A204.1 (cell line): ENCODE data around the gene EARS2.
"Not testable (repeated sequence)": the region's sequence is repeated elsewhere in the genome, so short reads cannot be mapped to it uniquely, and the experiment has no call there.

Experiments
- FAIRE-seq: peaks from 2 replicates; lab custom pipeline; 2012; peaks lifted over from hg19 to GRCh38; lab: Jason Lieb, UNC

EARS2 gene

DNA sequence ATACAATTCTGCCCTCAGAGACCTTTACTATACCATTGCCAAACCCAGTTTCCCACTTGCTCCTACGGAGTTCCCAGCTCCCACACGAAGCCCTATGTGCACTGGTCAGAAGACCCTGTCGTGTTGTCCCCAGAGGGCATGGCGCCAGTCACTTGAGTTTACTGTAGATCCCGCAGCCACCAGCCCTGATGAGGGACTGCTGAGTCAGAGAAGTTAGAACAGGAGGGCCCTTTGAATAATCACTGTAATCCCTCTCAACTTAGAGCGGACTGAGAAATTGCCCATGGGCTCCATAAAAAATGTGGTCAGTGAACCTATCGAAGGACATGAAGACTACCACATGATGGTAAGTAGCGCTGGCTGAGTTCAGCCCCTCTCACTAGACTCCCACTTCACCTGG lies 9.6 kb upstream of the EARS2 start:
- FAIRE-seq, result no peak

DNA sequence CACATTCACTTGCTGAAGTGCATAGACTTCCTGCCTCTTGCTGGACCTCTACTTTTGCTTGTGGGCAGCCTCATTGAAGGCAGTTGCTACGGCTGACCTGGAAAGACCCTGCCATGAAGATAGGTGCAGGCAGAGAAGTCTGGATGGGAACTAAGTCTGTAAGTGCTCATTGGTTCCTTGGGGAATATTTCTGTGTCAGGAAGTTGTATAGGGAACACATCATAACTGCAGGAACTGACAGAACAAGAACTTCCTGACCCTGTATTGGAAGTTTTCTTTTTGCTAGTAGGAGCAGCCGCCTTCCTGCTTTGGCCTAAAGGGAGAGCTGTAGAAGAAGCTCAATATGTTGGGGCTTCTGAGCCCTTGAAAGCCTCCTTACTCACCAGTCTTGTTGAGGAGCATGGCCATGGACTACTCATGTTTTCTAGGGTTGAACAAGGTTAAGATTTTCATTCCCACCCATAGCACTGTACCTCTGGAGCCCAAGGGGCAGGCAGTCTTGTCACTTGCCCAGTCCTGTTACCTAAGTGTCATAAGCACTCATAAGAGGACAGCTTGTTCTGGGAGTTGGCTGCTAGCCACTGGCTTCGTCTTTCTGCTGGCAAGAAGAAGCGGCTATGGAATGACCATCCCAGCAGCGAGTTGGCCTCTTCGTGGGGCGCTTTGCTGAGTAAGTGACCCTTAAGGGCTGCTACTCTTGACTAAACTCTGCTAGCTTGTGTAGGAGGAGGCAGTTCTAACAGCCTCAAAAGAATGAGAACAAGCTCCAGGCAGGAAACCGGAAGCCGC lies 7.6 kb upstream of the EARS2 start:
- FAIRE-seq, result no peak

DNA sequence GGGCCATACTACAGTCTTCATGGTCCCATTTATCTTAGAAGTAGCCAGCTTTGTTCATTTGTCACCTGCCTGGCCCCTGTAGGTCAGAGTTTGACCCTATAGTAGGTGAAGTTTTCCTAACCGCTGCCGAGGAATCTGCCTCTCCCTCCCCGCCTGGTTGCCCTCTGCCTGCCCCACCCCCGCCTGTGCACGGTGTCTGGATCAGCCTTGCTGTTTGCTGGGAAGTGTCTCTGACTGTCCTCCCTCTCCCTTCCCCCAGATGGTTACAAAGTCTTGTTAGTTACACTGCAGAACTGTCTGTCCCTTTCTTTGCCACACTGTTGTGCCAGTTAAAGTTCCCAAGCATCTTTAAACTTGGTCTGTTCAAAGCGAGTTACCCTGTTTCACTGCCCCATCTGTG lies 6.0 kb upstream of the EARS2 start:
- no peak for FAIRE-seq

DNA sequence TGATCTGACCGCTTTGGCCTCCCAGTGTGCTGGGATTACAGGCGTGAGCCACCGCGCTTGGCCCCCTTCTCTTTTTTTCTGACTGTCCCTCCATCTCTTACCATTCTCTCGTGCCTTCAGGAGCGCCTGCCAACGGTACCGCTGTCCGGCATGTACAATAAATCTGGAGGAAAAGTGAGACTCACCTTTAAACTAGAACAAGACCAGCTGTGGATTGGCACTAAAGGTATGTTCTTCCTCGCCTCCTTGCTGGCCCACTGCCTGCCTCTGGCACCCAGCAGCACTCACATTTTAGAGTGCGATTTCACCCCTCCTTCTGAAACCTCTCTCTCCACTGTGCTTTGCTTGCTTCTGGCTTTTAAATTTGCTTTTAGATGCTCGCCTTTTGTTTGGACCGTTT lies 5.4 kb upstream of the EARS2 start:
- no peak for FAIRE-seq

DNA sequence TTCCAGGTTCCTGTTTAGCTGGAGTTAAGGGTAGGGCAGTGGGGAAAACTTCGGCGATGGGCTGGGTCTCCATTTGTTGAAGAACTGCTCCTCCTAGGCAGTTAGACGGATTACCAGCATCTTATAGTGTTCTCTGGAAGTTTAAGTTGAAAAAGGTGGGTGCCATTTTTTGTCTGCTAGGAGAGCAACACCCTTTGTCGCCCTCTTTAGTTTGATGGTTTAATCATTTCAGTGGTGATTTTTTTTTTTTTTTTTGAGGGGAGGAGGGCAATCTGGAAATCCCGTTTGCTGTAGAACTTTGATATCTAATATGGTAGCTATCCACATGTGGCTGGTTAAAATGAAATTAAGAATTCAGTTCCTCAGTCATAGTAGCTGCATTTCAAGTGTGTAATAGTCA lies 4.4 kb upstream of the EARS2 start:
- no peak for FAIRE-seq

DNA sequence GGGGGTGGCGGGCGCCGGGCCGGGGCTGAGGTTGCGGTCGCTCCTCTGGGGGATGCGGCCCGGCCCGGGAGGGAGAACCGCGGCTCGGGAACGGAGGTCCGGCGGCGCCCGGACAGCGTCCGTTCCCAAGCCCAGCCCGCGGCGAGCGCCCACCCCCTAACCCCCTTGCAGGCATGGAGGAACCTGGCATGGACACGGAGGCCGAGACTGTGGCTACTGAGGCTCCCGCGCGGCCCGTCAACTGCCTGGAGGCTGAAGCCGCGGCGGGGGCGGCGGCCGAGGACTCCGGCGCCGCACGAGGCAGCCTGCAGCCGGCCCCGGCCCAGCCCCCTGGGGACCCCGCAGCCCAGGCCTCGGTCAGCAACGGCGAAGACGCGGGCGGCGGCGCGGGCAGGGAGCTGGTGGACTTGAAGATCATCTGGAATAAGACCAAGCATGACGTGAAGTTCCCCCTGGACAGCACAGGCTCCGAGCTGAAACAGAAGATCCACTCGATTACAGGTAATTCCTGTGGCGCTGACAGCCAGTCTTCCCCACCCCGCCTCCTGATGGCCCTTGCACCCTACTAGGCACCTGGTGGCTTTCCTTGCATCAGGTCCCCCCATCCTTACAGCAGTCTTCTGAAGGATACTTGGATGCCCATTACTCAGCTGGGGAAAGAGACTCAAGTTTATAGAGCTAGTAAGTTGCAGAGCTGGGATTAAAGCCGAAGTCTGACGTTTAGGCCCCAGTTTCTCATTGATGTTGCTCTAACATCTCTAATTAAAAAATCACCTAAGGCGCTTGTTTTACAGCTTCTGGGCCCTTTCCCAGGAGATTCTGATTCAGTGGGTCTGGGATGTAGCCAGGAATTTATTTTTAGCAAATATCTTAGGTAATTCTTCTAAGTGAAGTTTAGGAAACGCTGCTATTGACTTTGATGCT lies 891 bp upstream of the EARS2 start:
- no peak for FAIRE-seq

DNA sequence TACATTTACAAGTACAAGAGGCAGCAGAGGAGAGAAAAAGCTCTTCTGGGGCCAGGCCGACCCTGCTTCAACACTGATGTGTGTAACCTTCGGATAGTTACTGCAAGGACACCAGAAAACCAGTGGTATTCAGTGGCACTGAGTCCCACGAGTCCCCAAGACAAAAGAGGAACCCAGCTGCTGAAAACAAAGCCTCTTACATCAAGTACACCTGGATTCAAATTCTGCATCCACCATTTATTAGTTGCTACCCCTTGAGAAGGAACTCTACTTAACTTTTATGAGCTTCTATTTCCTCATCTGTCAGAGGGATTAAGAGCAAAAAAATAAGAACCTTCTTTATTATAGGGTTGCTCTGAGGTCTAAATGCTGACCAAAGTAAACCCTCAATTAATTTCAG lies 2.6 kb downstream of the EARS2 start:
- FAIRE-seq, result no peak

DNA sequence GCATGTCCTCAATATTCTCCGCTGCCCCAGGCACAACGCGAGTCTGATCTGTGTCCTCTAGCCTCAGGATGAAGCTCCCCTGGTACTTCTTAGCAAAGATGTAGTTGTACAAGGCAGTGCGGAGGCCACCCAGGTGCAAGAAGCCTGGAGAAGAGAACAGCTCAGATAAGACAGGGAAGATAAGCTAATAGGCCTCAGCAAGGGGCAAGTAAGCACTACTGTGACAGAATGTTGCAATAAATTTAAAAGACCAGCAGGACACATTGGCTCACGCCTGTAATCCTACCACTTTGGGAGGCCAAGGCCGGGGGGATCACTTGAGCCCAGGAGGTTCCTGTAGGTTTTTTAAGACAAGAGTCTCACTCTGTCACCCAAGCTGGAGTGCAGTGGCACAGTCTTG lies 5.0 kb downstream of the EARS2 start:
- no peak for FAIRE-seq

DNA sequence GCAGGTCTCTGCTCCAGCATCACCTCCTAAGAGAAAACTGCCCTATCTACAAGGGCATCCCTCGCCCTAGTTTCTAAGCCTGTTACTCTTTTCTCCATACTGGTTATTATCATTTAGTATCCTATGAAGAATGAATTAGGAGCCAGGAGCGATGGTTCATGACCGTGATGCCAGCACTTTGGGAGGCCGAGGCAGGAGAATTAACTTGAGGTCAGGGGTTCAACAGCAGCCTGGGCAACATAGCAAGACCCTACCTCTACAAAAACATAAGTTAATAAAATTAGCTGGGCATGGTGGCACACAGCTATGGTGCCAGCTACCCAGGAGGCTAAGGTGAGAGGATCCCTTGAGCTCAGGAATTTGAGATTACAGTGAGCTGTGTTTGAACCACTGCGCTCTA lies 7.2 kb downstream of the EARS2 start:
- FAIRE-seq, result no peak

DNA sequence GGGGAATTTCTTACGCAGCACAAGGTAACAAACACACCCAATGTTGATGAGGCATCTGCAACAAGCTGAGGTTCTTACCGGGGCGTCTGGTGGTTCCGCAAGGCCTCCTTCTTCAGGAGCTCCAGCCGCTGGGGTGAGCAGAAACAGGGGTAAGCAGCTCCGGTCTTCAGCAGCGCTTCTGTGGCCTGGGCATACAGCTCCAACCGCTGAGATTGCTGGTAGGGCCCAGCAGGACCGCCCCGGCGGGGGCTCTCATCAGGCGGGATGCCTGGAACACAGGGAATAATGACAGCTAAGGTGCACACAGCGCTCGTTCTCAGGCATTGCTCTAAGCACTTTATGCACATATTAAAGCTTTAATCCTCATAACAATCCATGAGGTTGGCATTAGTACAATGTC lies 12.7 kb downstream of the EARS2 start:
- FAIRE-seq, result no peak

DNA sequence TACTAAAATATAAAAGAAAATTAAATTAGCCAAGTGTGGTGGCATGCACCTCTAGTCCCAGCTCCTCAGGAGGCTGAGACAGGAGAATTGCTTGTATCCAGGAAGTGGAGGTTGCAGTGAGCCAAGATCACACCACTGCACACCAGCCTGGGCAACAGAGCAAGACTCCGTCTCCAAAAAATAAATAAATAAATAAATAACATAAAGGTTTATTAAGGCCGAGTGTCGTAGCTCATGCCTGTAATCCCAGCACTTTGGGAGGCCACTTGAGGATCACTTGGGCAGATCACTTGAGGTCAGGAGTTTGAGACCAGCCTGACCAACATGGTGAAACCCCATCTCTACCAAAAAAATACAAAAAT lies 16.4 kb downstream of the EARS2 start:
- not testable (repeated sequence) for FAIRE-seq

DNA sequence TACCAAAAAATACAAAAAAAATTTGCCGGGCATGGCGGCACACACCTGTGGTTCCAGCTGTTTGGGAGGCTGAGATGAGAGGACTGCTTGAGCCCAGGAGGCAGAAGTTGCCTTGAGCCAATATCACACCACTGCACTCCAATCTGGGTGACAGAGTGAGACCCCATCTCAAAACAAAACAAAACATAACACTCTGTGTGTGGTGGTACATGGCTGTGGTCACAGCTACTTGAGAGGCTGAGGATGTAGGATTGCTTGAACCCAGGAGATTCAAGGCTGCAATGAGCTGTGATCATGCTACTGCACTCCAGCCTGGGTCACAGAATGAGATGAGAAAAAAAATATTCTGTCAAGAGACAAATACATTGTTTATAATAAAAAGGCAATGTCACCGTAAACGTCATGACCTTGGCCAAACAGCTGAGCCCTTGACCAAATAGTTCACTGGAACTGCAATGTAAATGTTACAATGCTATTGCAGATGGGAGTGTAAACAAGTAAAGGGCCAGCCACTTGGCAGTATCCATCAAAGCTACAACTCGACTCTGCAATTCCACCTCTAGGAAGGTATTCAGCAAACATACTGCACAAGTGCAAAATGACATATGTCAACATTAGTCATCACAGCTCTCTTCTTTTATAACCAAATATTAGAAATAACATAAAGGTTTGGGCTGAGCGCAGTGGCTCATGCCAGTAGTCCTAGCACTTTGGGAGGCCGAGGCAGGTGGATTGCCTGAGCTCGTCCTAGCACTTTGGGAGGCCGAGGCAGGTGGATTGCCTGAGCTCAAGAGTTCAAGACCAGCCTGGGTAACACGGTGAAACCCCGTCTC lies 16.9 kb downstream of the EARS2 start:
- no peak for FAIRE-seq

DNA sequence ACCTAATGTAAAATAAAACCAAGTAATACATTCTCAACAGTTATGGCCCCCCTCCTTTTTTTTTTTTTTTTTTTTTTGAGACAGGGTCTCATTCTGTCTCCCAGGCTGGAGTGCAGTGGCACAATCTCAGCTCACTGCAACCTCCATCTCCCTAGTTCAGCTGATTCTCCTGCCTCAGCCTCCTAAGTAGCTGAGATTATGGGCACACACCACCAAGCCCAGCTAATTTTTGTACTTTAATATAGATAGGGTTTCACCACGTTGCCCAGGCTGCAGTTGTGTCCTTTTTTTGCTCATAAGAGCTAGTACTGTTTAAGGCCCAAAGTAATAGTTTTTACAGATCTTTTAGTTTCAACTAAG lies 18.3 kb downstream of the EARS2 start:
- FAIRE-seq, result no peak

DNA sequence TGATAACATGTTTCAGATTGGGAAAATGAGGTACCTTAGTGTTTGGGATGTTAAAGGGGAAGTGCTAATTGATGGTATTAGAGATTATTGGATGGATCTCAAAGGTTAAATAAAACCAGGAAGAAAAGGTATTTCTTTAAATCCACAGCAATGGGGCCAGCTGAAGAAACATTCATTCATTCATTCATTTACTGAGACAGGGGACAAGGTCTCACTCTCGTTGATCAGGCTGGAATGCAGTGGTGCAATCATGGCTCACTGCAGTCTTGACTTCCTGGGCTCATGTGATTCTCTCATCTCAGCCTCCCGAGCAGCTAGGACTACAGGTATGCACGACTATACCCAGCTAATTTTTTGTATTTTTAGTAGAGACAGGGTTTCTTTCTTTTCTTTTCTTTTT lies 19.8 kb downstream of the EARS2 start:
- no peak for FAIRE-seq

DNA sequence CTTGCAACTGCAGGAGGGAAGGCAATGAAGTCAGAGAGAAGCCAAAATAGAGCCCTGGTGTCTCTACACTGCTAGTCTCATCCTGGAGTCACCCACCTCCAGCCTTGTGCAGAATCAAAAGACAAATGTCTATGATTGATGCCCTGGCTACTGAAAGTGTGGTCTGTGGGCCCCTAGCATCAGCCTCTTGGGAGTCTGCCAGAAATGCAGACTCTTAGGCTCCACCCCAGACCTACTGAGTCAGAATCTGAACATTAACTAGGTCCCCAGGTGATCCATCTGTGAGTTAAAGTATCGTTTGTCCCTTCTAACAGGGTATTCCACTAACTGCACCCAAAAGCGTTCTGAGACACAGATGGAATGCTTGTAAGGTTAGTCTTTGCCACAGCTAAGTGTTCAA lies 21.2 kb downstream of the EARS2 start:
- no peak for FAIRE-seq

DNA sequence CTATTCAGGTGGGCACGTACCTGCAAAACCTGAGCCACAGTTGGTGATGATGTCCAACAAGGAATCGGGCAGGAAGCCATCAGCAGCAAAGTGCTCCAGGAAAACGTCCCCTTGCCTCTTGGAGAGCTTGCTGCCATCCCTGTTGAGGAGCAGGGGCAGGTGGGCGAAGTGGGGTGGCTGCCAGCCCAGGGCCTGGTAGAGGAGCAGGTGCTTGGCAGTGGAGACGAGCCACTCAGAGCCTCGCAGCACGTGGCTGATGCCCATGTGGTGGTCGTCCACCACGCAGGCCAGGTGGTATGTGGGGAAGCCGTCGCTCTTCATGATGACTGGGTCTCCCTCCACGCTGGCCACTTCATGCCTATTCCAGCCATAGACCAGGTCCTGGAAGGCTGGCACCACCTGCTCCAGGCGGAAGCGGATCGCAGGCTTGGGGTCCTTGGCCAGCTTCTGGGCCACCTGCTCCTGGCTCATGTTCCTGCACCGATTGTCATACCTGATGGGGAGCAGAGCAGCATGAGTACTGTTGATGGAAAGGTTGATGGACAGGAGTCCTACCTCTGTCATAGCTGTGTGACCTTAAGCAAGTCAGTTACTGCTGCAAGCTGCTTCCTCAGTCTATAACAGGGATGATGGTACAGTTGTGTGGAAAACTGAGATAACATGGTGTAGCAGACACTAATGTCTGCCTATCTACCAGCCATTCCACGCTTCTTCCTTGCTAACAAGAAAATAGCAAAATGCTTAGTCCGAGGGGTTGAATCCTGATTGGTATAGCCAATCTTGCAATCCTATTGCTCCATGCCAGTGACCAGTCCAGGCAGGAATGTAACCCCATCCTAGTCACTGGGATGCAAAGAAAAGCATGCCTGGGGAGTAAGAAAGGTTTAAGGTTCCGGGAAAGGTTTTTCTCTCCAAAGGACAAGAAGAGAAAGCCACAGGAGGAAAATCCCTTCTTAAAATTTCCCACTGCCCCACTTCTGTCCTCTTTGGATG lies 22.0 kb downstream of the EARS2 start:
- no peak for FAIRE-seq

DNA sequence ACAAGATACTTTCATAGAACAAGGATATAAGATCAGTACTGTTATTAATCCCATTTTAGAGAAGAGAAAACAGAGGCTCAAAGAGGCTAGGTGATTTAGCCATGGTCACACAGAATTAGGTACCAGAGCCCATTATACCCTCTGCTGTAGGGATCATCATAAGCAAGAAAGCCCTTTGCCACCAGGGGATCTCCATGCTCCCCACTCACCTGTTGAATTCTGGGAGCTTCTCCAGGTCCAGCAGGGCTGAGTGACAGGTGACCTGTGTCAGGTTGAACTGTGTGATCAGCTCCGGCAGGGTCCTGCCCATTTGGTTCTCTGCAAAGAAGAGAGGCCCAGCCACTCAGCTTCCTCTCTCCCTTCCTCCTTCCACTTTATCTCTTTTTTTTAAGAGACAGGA lies 24.7 kb downstream of the EARS2 start:
- no peak for FAIRE-seq

DNA sequence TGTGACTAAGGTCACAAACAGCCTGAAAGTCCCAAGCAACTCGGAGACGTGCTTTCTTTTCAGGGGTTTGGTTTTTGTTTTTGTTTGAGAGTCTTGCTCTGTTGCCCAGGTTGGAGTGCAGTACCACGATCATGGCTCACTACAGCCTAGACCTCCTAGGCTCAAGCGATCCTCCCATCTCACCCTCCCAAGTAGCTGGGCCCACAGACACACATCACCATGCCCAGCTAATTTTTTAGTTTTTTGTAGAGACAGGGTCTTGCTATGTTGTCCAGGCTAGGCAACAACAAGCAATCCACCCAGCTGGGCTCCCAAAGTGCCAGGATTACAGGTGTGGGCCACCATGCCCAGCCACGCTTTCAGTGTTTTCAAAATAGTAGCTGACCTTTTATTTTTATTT lies 27.1 kb downstream of the EARS2 start:
- no peak for FAIRE-seq

DNA sequence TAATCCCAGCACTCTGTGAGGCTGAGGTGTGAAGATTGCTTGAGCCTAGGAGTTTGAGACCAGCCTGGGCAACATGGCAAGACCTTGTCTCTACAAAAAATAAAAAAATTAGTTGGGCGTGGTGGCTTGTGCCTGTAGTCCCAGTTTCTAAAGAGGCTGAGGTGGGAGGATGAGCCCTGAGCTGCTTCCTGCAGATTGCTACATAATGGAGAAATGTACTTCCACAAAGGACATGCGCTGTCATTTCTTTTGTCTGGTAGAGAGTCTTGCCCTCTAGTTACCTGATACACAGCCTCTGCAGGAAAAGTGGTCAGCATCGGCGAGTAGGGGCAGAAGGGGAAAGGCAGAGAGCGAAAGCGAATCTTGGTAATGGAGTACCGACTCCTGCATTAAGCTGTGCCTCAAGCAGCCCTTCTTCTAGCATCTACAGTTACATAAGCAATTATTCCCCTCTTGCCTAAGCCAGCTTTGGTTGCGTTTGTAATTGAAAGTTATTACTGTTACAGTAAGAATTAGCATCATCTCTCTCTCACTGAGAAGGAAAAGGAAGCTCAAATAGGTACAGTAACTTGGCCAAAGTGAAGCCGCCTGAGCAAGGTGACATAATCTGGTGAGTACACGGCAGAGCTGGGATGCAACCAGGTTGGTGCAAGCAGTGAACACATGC lies 28.4 kb downstream of the EARS2 start:
- no peak for FAIRE-seq

DNA sequence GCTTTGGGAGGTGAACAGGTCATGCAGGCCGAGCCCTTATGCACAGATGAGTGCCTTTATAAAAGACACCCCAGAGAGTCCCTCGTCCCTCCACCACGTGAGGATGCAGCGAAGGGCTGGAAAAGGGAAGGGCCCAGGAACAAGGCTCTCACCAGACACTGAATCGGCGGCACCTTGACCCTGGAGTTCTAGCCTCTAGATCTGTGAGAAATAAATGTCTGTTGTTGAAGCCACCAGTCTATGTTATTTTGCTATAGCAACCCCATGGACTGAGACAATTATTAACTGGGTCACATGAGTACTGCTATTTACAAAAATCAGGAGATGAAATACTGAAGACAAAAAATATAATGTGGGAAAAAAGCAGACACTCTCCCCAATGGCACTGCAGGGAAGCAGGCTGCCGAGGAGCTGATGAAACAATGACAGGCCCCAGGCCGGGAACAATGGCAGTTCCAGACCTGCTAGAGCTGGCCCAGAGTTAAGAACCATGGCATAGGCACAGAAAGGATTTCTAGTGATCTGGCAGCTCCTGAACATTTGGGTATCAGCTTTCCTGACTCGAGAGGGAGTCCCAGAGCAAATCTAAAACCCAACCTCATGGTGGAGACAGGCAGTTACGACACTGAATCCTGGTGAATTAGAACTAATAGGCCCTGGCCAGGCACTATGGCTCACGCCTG lies 29.0 kb downstream of the EARS2 start:
- no peak for FAIRE-seq

DNA sequence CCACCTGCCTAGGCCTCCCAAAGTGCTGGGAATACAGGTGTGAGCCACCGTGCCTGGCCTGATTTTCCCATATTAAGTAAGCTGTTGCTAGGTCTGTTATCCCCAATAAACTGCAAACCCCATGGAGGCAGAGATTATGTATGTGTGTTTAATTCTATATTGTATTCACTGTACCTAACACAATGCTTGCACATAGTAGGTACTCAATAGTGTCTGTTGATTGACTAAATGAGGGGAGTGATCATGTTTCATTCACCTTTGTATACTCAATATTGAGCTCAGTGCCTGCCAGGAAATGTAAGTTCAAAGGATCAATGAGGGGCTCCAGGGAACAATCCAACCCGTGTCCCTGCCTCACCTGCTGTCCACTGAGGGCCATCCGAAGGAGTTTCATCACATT lies 32.3 kb downstream of the EARS2 start:
- no peak for FAIRE-seq
